Esophagus muscularis mucosa (tissue), 3 donors: Measurements from ENCODE around the gene RASD1.

ENCODE experiments used
- CTCF ChIP-seq, 3 experiments: fragments of 200-600 bp in 2 of 3; fragments of 450-650 bp in 1 of 3; sonication (generic) in 2 of 3; IDR thresholded peaks; one replicate each; pipeline ENCODE4 v1.5.1; 2017 to 2019; ENCODE audit warnings: antibody characterized with exemption in 3 of 3, mild to moderate bottlenecking in 2 of 3, moderate library complexity in 1 of 3
- POLR2A ChIP-seq: fragments of 450-650 bp; IDR thresholded peaks from one replicate; pipeline ENCODE4 v1.6.1; 2017; ENCODE audit warnings: antibody characterized with exemption, moderate library complexity, mild to moderate bottlenecking, low read depth

DNA sequence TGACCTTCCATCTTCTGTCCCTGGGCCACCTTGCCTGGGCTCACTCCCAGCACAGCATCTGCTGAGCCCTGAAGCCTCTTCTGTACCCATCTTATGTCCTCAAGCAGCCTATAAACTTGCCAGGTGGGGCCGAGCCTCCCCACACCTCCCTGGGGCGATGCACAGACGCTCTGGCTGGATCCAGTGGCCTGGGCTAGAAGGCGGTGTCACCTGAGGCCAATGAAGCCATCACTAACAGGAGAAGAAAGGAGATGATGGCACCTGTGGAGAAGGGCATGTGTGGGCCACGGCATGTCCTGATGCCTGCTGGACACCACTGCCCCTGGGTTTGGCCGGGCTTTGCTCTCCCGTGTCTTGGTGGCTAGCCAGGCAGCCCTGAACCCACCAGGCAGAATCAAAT, 49.8 kb upstream of the RASD1 start:
- TF ChIP-seq CTCF (IDR thresholded peaks at IDR 0.05) (no peak), POLR2A (no peak)
